C4-2B (cell line): ENCODE data around the gene ACSM2B.
"Not testable (repeated sequence)": the region's sequence is repeated elsewhere in the genome, so short reads cannot be mapped to it uniquely, and the experiment has no call there.

Source experiments
- ZFX ChIP-seq: fragments of 450-650 bp; IDR thresholded peaks from 2 replicates; pipeline ENCODE4 v1.6.1; 2017
- TF ChIP-seq, protein P1 (sequence below): fragments of 450-650 bp; conservative IDR thresholded peaks from 2 replicates; pipeline ENCODE4 v1.5.1; 2017; ENCODE audit warnings: mild to moderate bottlenecking

DNA sequence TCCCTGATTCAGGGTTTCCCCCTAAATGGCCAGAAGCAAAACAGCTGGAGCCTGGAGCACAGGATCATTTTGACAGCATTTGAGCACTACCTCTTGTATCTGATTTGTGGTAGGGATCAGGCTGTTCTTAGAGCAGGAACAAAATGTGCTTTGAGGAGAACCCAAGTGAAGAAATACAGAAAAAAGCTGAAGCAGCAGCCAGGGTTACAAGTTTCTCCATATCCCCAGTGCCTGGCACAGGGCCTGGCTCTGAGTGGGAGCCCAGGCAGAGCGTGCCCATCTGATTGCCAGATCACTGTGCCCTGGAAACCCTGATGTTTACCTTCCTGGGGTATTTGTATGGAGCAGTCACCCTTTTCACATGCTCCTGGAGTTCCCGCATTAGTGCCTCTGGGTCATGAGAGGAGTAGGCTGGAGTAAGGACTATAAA lies 11.5 kb upstream of the ACSM2B start:
- TF ChIP-seq, protein P1, sequence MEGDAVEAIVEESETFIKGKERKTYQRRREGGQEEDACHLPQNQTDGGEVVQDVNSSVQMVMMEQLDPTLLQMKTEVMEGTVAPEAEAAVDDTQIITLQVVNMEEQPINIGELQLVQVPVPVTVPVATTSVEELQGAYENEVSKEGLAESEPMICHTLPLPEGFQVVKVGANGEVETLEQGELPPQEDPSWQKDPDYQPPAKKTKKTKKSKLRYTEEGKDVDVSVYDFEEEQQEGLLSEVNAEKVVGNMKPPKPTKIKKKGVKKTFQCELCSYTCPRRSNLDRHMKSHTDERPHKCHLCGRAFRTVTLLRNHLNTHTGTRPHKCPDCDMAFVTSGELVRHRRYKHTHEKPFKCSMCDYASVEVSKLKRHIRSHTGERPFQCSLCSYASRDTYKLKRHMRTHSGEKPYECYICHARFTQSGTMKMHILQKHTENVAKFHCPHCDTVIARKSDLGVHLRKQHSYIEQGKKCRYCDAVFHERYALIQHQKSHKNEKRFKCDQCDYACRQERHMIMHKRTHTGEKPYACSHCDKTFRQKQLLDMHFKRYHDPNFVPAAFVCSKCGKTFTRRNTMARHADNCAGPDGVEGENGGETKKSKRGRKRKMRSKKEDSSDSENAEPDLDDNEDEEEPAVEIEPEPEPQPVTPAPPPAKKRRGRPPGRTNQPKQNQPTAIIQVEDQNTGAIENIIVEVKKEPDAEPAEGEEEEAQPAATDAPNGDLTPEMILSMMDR, result not testable (repeated sequence)
- TF ChIP-seq ZFX, result not testable (repeated sequence)
